A549 treated with CORT108297 at 1 μM for 4 hours (cell line): Measurements from ENCODE around the gene SEC61B. TPM values are rescaled to one million over a fixed set of nuclear protein-coding genes. Genes with fewer than 3 reads are reported as not detected.

ENCODE experiments used
- total RNA-seq: library from RNA; stranded (reverse); fragments of 200-300 nt; extraction: Qiagen RNA extraction; gene quantifications from 5 replicates; pipeline ENCODE4 v1.2.3, GENCODE V29; 2022

The SEC61B gene
- total RNA-seq = 274 to 365 TPM (median 314 TPM) in 5 replicates

DNA sequence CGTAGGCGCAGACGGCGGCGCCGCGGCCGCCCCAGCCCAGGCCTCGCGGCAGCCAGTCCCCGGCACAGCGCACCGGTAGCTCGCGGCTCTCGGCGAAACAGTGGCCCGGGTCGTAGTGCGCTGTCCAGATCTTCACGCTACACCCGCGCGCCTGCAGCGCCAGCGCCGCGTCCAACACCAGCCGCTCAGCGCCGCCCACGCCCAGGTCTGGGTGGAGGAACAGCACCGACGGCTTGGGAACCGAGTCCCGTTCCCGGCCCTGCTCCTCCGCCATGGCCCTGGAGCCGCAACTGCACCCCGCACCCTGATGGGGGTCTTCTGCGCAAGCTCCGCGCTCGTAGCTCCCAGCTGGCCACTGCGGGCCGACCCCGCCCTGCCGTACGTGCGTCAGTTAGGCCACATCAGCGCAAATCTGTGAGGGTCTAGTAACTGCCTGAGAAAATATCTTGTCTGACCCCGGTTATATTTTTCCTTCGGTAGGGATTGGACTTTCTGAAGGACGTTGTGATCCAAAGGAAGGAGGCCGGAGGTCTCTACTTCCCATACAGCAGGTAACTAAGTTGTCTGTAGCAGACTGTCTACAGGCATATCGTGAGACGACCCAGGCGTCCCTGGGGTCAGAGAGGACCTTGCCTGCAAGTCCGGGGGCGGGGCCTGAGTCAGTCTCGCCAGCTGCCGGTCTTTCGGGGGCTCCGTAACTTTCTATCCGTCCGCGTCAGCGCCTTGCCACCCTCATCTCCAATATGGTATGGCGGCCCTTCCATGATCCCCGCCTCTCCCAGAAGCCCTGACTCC, at the start of gene SEC61B, which contains the start of gene ALG2:
Gene SEC61B (plus strand): TSS at position 662 of the 795 bp plus-strand sequence. CDS start 82 bp downstream, at position 744.
Gene ALG2 (minus strand): TSS at position 322 of the 795 bp plus-strand sequence. CDS start 48 bp downstream, at position 274.

Other genes starting within 250 kb of the SEC61B start
- gene TGFBR1, start 117.2 kb upstream of the SEC61B start, total RNA-seq = 42.6 to 90.6 TPM (median 66.1 TPM) in 5 replicates
- gene ALG2, start 340 bp upstream of the SEC61B start, total RNA-seq = 49.0 to 54.7 TPM (median 50.7 TPM) in 5 replicates